ENCODE results near the gene SMYD4. TPM values are rescaled to one million over a fixed set of nuclear protein-coding genes. Genes with fewer than 3 reads are reported as not detected.

Gene SMYD4
- total and polyA plus RNA-seq, 12 donors: 5.1 to 20.2 (median 14.6) TPM

DNA sequence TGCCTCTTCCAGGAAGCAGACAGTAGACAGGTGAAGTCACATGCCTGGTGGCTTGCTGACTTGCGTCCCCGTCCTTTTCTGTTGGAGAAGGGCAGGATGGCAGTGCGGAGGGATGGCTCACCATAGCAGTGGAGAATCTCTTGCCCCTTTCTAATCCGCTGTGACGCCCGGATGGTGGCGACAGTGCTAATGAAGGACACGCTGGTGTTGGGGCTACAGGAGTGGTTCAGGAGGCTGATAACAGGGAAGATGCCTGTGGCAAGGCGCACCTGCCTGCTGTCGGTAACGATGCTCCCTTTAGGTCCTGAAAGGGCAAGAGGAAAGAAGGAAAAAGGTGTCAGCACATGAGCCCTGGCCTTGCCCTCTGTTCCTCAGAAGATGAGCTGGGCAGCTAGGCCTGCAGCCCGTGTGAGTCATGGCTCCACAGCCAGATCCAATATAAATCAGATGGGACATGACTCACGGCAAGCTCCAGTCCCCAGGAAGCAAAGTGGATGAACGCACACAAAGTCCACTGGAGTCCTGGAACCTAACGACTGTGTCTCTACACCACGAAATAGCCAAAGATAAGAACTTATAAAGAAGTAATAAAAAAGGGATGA, 42.3 kb downstream of the SMYD4 start:
- H3K27ac ChIP-seq: peak overlapping the region; percentile 60 to 92 (median 86)
- H3K9me3 ChIP-seq (replicated peaks in 1 of 3): no peaks in the 10 kb centered on the region
- peak; percentile 85 to 97 (median 94) for DNase-seq
- H3K4me3 ChIP-seq: no peak overlapping the region
- H3K36me3 ChIP-seq (replicated peaks in 1 of 2): no peaks in the 10 kb centered on the region
- WGBS, 4 donors: 38 to 52% (median 46%) methylated on average over 14 to 16 of the region's 16 CpGs
- intact Hi-C loops (cut with DNase I): no loop called here
- TF ChIP-seq, protein P1, sequence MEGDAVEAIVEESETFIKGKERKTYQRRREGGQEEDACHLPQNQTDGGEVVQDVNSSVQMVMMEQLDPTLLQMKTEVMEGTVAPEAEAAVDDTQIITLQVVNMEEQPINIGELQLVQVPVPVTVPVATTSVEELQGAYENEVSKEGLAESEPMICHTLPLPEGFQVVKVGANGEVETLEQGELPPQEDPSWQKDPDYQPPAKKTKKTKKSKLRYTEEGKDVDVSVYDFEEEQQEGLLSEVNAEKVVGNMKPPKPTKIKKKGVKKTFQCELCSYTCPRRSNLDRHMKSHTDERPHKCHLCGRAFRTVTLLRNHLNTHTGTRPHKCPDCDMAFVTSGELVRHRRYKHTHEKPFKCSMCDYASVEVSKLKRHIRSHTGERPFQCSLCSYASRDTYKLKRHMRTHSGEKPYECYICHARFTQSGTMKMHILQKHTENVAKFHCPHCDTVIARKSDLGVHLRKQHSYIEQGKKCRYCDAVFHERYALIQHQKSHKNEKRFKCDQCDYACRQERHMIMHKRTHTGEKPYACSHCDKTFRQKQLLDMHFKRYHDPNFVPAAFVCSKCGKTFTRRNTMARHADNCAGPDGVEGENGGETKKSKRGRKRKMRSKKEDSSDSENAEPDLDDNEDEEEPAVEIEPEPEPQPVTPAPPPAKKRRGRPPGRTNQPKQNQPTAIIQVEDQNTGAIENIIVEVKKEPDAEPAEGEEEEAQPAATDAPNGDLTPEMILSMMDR (IDR thresholded peaks at IDR 0.05): no peak
- peak; percentile 22 to 92 for TF ChIP-seq POLR2A (IDR thresholded peaks at IDR 0.05)
- no peaks in the 10 kb centered on the region for H3K27me3 ChIP-seq
- H3K4me1 ChIP-seq (replicated peaks in 1 of 2): peaks cover 25 to 55% of the 10 kb centered on the region in 2 donors

- no peaks in the 10 kb centered on the region for H3K9me3 ChIP-seq (replicated peaks in 1 of 3)
- no peaks in the 10 kb centered on the region for H3K36me3 ChIP-seq (replicated peaks in 1 of 2)
- no peak overlapping the region for H3K4me3 ChIP-seq
- no peaks in the 10 kb centered on the region for H3K27me3 ChIP-seq
- intact Hi-C loops (cut with DNase I): no loop called here
- peak overlapping the region in 4 of 5 donors; percentile 60 to 92 (median 88) for H3K27ac ChIP-seq
- peak in 1 of 7 donors; percentile 20 for DNase-seq
- WGBS, 4 donors: 69 to 87% (median 78%) methylated on average over 6 to 7 of the region's 7 CpGs
- peaks cover 25 to 55% of the 10 kb centered on the region in 2 donors for H3K4me1 ChIP-seq (replicated peaks in 1 of 2)
- TF ChIP-seq, protein P1 (IDR thresholded peaks at IDR 0.05): no peak
- no peak for TF ChIP-seq POLR2A (IDR thresholded peaks at IDR 0.05)
Observed at GRCh38 chr17:1786708-1787107, 43.0 kb downstream of the SMYD4 start.

GRCh38 chr17:1785930-1786329, 43.8 kb downstream of the SMYD4 start:
- DNase-seq: peak in 2 of 7 donors; percentile 41 to 53
- WGBS, 4 donors: 68 to 79% (median 73%) methylated on average over 4 of the region's 4 CpGs

DNA sequence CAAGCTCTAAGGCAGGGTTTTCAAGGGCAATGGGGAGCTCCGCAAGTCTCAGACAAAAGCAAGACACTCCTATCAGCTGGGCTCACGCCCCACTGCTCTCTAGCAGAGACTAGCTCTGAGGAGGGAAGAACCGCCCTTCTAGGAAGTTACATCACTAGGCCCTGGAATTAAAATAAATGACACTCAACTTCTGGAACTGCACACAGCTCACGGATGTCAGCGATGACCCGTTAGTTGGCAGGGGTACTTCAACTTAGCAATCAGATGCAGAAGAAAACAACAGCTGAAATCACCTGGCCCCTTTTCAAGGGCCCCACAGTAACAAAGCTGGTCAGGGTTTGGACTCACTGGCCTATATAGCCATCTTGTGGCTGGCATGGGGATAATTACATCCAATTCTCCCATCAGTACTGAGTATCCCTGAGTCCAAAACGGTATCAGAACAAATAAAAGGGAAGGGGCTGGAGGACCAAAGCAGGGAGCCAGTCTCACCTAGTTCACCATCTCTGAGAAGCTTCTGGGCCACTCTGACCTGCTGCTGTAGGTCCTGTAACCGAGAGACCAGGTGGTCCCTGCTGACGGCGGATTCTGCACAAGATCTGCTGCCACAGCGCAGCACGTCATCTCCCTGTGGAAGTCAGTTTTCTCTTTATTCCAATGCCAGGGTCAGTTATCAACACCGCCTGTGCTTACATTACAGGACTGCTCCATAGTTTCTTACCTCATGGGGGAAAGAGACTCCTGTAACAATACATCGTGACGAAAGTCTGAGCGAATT, 45.7 kb downstream of the SMYD4 start:
- peak overlapping the region; percentile 86 to 98 (median 97) for H3K27ac ChIP-seq
- H3K36me3 ChIP-seq (replicated peaks in 1 of 2): peaks cover 0 to 6% of the 10 kb centered on the region in 2 donors
- WGBS, 4 donors: 43 to 46% (median 44%) methylated on average over 13 to 16 of the region's 16 CpGs
- TF ChIP-seq, protein P1 (IDR thresholded peaks at IDR 0.05): peak; percentile 56 to 93 (median 87)
- TF ChIP-seq POLR2A (IDR thresholded peaks at IDR 0.05): peak; percentile 19 to 74
- H3K27me3 ChIP-seq: no peaks in the 10 kb centered on the region
- no peak overlapping the region for H3K4me3 ChIP-seq
- peaks cover 25 to 46% of the 10 kb centered on the region in 2 donors for H3K4me1 ChIP-seq (replicated peaks in 1 of 2)
- H3K9me3 ChIP-seq (replicated peaks in 1 of 3): no peaks in the 10 kb centered on the region
- peak; percentile 81 to 96 (median 94) for DNase-seq
- intact Hi-C loops (cut with DNase I): loop anchor here (5.0 kb wide), 1 partner anchor 57 kb away; no protein-coding TSS in a partner anchor

More at GRCh38 chr17:1785930-1786329, 43.8 kb downstream of the SMYD4 start:
- peaks cover 25 to 55% of the 10 kb centered on the region in 2 donors for H3K4me1 ChIP-seq (replicated peaks in 1 of 2)
- peaks cover 0 to 3% of the 10 kb centered on the region in 2 donors for H3K36me3 ChIP-seq (replicated peaks in 1 of 2)
- H3K4me3 ChIP-seq: no peak overlapping the region
- intact Hi-C loops (cut with DNase I): no loop called here
- no peaks in the 10 kb centered on the region for H3K9me3 ChIP-seq (replicated peaks in 1 of 3)
- TF ChIP-seq, protein P1 (IDR thresholded peaks at IDR 0.05): no peak
- TF ChIP-seq POLR2A (IDR thresholded peaks at IDR 0.05): no peak
- no peaks in the 10 kb centered on the region for H3K27me3 ChIP-seq
- H3K27ac ChIP-seq: peak overlapping the region in 4 of 5 donors; percentile 60 to 92 (median 88)

All from adrenal gland (tissue), 12 donors.